Heart right ventricle (tissue), 16 donors: ENCODE results near the gene RMP24.
A peak's percentile ranks its signal among the peaks of the same experiment; 100 is the strongest.

Experiments used
- ATAC-seq, 8 donors: fragments of 200-7000 bp; cut with Tn5 transposase; one replicate each; pipeline ENCODE4 v1.9.1; 2020; ENCODE audit warnings: mild to moderate bottlenecking in 8 of 8, moderate library complexity in 8 of 8, moderate number of reproducible peaks in 1 of 8
- DNase-seq, 2 donors: peaks; one replicate each; pipeline ENCODE4 v3.0.0-alpha.2; 2020
- H3K27ac ChIP-seq, 10 donors: fragments of 200-600 bp; sonication (generic) in 2 of 10; one replicate each; pipeline versions ENCODE4 v1.5.0 to v1.8.0; 2020 to 2022; ENCODE audit warnings: mild to moderate bottlenecking in 3 of 10
- H3K27me3 ChIP-seq, 7 donors: fragments of 200-600 bp; one replicate each; pipeline ENCODE4 v1.8.0; 2021 to 2022; ENCODE audit warnings: mild to moderate bottlenecking in 2 of 7
- H3K36me3 ChIP-seq, 9 donors: fragments of 200-600 bp; sonication (generic) in 1 of 9; one replicate each; pipeline versions ENCODE4 v1.5.0 to v1.8.0; 2020 to 2022; ENCODE audit warnings: mild to moderate bottlenecking in 2 of 9
- H3K4me1 ChIP-seq, 9 donors: fragments of 200-600 bp; sonication (generic) in 1 of 9; one replicate each; pipeline versions ENCODE4 v1.5.0 to v1.8.0; 2020 to 2022; ENCODE audit warnings: mild to moderate bottlenecking in 4 of 9
- H3K4me3 ChIP-seq, 10 donors: fragments of 200-600 bp; sonication (generic) in 2 of 10; one replicate each; pipeline versions ENCODE4 v1.5.0 to v1.8.0; 2020 to 2022; ENCODE audit warnings: mild to moderate bottlenecking in 7 of 10, moderate library complexity in 2 of 10
- H3K9me3 ChIP-seq, 11 donors: fragments of 200-600 bp in 10 of 11; sonication (generic) in 2 of 11; one replicate each; pipeline versions ENCODE4 v1.5.0 to v1.8.0; 2013 to 2022; ENCODE audit warnings: mild to moderate bottlenecking in 2 of 11, control low read depth in 1 of 11, moderate library complexity in 1 of 11
- CTCF ChIP-seq, 9 donors: fragments of 200-600 bp; sonication (generic) in 2 of 9; IDR thresholded peaks; one replicate each; pipeline versions ENCODE4 v1.5.0 to v1.8.0; 2021 to 2022; ENCODE audit warnings: antibody characterized with exemption in 9 of 9, mild to moderate bottlenecking in 5 of 9, moderate library complexity in 1 of 9
- WGBS, 2 donors: extraction: QIAGEN DNeasy Blood & Tissue Kit; methylation state at CpG; one replicate each; pipeline ENCODE4 v1.1.7; 2013; ENCODE audit warnings: inconsistent platforms in 1 of 2; 5-methylcytosine and 5-hydroxymethylcytosine counted together
- intact Hi-C, 10 donors: fragments of 100-400 bp; cut with DNase I; formaldehyde crosslinking; loops; one replicate each; pipeline versions ENCODE4 v1.11.1 to v1.14.2; 2022
- donor health status: Arrhythmogenic right ventricular cardiomyopathy.
- donor health status: ischemic (EF 13 %, LVEDD 7.1; RV severe dilation, severe dysfunction).
- donor health status: healthy with polysubstance abuse.
- donor health status: DM: no; HTN: yes; CAD: no.
- donor health status: DM: no; HTN: no; CAD: no.
- donor health status: ischemic (EF 25% LVEDD 6.9; RV normal size, moderate dysfunction).
- donor health status: ischemic (EF 25% LVEDD 5.7; RV mildly dilated, moderate dysfunction).
- donor health status: healthy.
- donor health status: DM: yes; HTN: yes; CAD: no.
- donor health status: Ischemic cardiomyopathy.
- donor health status: ischemic (EF 35%, LVEDD 5.7; RV mildly dilated, moderate dysfunction).
- donor health status: nonischemic (EF 11% LVEDD 7.7; RV severe dilation, severe dysfunction).
- donor health status: DM: yes; HTN: yes; CAD: no.
- donor health status: PGD.
- donor health status: ischemic (EF 29% LVEDD 5.4; RV normal size, mild dysfunction).
- donor health status: nonischemic (EF 23%, LVEDD 6.1; RV moderate dilation, normal function).

The RMP24 gene

GRCh38 chr18:35972197-35973000, at the start of gene RMP24:
RMP24 (plus strand) TSS chr18:35972679.
- Histone ChIP-seq H3K36me3 (peaks cover 0 to 38% (median 18%) of the 10 kb centered on the region in 9 donors), H3K9me3 (no peaks in the 10 kb centered on the region), H3K27ac (peak within 1 kb of the TSS; percentile 75 to 96 (median 90)), H3K4me1 (peaks cover 0 to 36% (median 21%) of the 10 kb centered on the region in 9 donors), H3K27me3 (no peaks in the 10 kb centered on the region), H3K4me3 (peak within 1 kb of the TSS; percentile 57 to 96 (median 79))
- DNase-seq (peak; percentile 94 to 95), ATAC-seq (peak; percentile 96 to 98 (median 98))
- peak in 1 of 9 donors; percentile 8 for TF ChIP-seq CTCF (IDR thresholded peaks at IDR 0.05)
- intact Hi-C loops: loop anchor here in 2 of 10 donors (2.0 to 10.0 kb wide), 2 partner anchors 92 to 94 kb away; partner anchors contain the start of gene RPRD1A (in 2 of the 2)
- WGBS, 2 donors: 0% methylated on average over 63 to 73 of the region's 73 CpGs

GRCh38 chr18:35923939-35924684, 48.4 kb upstream of the RMP24 start:
- H3K9me3 ChIP-seq: no peaks in the 10 kb centered on the region
- TF ChIP-seq CTCF (IDR thresholded peaks at IDR 0.05): no peak
- no peaks in the 10 kb centered on the region for H3K36me3 ChIP-seq
- H3K27ac ChIP-seq: no peak overlapping the region
- DNase-seq (no peak), ATAC-seq (no peak)
- H3K4me3 ChIP-seq: no peak overlapping the region
- intact Hi-C loops: no loop called here
- 49 to 60% methylated on average over 4 of the region's 4 CpGs for WGBS, 2 donors
- peaks cover 0 to 20% (median 7%) of the 10 kb centered on the region in 7 donors for H3K27me3 ChIP-seq
- H3K4me1 ChIP-seq: no peaks in the 10 kb centered on the region

- no peaks in the 10 kb centered on the region for H3K36me3 ChIP-seq
- no peak overlapping the region for H3K4me3 ChIP-seq
- peaks cover 0 to 14% (median 7%) of the 10 kb centered on the region in 7 donors for H3K27me3 ChIP-seq
- no peak for TF ChIP-seq CTCF (IDR thresholded peaks at IDR 0.05)
- 89 to 94% methylated on average over 11 of the region's 11 CpGs for WGBS, 2 donors
- intact Hi-C loops: loop anchor here in 1 of 10 donors (1.0 kb wide), 1 partner anchor 182 kb away; no protein-coding TSS in a partner anchor
- peaks cover 0 to 17% (median 9%) of the 10 kb centered on the region in 11 donors for H3K9me3 ChIP-seq
- no peak overlapping the region for H3K27ac ChIP-seq
- no peak for DNase-seq
- no peak for ATAC-seq
- H3K4me1 ChIP-seq: no peaks in the 10 kb centered on the region
Observed at GRCh38 chr18:35926884-35927283, 45.6 kb upstream of the RMP24 start.

GRCh38 chr18:35927430-35927829, 45.0 kb upstream of the RMP24 start:
- no peak overlapping the region for H3K27ac ChIP-seq
- H3K4me3 ChIP-seq: no peak overlapping the region
- intact Hi-C loops: no loop called here
- no peaks in the 10 kb centered on the region for H3K4me1 ChIP-seq
- H3K9me3 ChIP-seq: peaks cover 0 to 17% (median 9%) of the 10 kb centered on the region in 11 donors
- no peaks in the 10 kb centered on the region for H3K36me3 ChIP-seq
- peaks cover 0 to 12% (median 7%) of the 10 kb centered on the region in 7 donors for H3K27me3 ChIP-seq
- WGBS, 2 donors: 85 to 87% methylated on average over 3 of the region's 3 CpGs
- TF ChIP-seq CTCF (IDR thresholded peaks at IDR 0.05): no peak
- ATAC-seq (no peak), DNase-seq (no peak)
